ENCODE data around the gene ZNF708. TPM values are rescaled to one million over a fixed set of nuclear protein-coding genes. Genes with fewer than 3 reads are reported as not detected.
"Not testable (repeated sequence)": the region's sequence is repeated elsewhere in the genome, so short reads cannot be mapped to it uniquely, and the experiment has no call there.

ZNF708 gene
- total RNA-seq (10 to 100 TPM; 14.9 to 16.5 TPM), total RNA-seq (32.5 to 38.7 reads per million in 2 donors)

DNA sequence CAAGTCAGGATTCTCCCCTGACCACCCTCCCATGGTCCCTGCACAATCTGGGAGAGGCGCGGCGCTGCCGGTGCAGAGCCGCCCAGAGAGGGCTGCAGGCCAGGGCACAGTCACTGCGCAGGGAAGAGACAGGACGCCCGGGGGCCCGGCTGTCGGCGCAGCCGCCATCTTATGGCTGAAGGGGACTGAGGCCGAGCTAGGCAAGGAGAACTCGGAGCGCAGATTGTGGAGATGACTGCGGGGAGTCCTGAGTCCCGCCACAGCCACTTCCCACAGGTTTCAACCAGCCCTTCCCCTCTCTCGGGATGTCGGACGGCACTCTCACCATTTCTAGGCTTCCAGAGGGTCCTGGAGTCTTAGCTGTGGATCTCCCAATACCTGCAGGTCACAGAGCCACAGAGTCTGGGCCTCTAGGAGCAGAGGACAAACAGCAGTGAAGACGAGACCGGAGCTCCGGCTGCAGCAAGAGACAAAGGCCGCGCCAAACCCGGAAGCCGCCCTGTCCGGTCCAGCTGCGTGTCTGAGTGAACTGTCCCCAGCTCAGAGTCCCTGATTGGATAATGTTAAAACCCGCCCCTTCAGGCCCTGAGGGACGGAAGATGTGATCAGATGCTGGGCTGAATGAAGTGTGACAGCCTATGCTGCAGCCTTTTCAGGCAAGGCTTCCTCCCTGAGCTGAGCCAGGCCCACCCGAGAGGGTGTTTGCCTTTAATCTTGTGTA, at the start of gene ZNF708:
ZNF708 (minus strand) TSS at position 526 of the 721 bp plus-strand sequence; CDS start at position 328, 198 bp downstream.
- Mint-ChIP-seq H3K36me3 (ENCODE audit: low read depth) (peaks cover 11% of the 10 kb centered on the region), H3K4me3 (peak within 1 kb of the TSS; percentile 95), H3K4me1 (peaks cover 19% of the 10 kb centered on the region), H3K27ac (peak within 1 kb of the TSS; percentile 97), H3K27me3 (no peaks in the 10 kb centered on the region)
- no peaks in the 10 kb centered on the region for H3K9me3 ChIP-seq (ENCODE audit: control insufficient read depth, low read length, poor library complexity, severe bottlenecking)
- ATAC-seq (peak; percentile 94), DNase-seq (peak; percentile 40 to 52 (median 50))

DNA sequence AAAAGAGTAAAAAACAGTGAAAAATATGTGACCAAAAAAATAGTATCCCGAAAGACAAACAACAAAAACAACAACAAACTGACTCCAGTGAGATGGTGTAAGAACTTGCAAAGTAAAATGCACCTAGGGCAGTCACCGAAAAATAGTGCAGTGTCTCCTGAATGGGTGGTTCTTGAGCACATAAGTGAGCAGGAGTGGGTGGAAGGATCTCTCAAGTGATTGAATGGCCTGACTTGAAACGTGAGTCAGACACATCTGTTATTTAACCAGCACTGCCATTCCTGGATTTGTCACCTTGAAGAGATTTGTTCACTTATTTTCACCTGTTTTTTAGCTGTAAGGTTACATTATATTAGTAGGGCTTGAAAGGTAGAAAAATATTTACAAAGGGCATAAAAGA, 33.1 kb upstream of the ZNF708 start:
- Mint-ChIP-seq H3K27ac (no peak overlapping the region), H3K36me3 (ENCODE audit: low read depth) (peaks cover 9% of the 10 kb centered on the region), H3K4me3 (no peak overlapping the region)

DNA sequence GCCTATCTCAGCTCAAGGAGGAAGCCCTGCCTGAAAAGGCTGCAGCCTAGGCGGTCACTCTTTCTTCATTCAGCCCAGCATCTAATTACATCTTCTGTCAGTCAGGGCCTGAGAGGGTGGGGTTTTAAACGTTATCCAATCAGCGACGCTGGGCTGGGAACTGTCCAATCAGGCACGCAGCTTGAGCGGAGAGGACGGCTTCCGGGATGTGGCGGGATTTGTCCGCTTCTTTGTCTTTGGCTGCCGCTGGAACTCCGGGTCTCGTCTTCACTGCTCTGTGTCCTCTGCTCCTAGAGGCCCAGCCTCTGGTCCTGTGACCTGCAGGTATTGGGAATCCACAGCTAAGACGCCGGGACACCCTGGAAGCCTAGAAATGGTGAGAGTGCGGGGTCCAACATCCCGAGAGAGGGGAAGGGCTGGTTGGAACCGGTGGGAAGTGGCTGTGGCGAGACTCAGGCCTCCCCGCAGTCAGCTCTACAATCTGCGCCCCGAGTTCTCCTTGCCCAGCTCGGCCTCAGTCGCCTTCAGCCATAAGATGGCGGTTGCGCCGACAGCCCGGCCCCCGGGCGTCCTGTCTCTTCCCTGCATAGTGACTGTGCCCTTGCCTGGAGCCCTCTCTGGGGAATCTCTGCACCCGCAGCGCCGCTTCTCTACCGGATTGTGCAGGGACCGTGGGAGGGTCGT, 29.7 kb upstream of the ZNF708 start, which contains the start of gene ZNF738:
ZNF738 (plus strand) TSS at position 233 of the 684 bp plus-strand sequence; CDS start at position 374, 141 bp downstream.
- ATAC-seq: peak; percentile 97
- Mint-ChIP-seq H3K27ac (peak within 1 kb of the TSS; percentile 97), H3K36me3 (ENCODE audit: low read depth) (peaks cover 4% of the 10 kb centered on the region), H3K27me3 (no peaks in the 10 kb centered on the region), H3K4me1 (peaks cover 9% of the 10 kb centered on the region), H3K4me3 (peak within 1 kb of the TSS; percentile 98)
- H3K9me3 ChIP-seq (ENCODE audit: control insufficient read depth, low read length, poor library complexity, severe bottlenecking): no peaks in the 10 kb centered on the region
- peak; percentile 64 to 73 (median 69) for DNase-seq

More for the DNA sequence above, 33.1 kb upstream of the ZNF708 start:
- DNase-seq (no peak), ATAC-seq (no peak)
- H3K9me3 ChIP-seq (ENCODE audit: control insufficient read depth, low read length, poor library complexity, severe bottlenecking): no peaks in the 10 kb centered on the region
- peaks cover 8% of the 10 kb centered on the region for H3K4me1 Mint-ChIP-seq
- no peaks in the 10 kb centered on the region for H3K27me3 Mint-ChIP-seq

DNA sequence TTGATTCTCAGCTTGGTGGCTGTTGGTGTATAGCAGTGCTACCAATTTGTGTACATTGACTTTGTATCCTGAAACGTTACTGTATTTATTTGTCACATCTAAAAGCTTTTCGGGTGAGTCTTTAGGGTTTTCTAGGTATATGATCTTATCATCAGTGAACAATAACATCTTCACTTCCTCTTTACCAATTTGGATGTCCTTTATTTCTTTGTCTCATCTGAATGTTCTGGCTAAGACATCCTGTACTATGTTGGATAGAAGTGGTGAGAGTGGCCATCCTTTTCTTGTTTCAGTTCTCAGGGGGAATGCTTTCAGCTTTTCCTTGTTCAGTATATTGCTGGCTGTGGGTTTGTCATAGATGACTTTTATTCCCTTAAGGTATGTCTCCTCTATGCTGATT, 23.6 kb upstream of the ZNF708 start:
- Mint-ChIP-seq H3K27ac (no peak overlapping the region), H3K27me3 (no peaks in the 10 kb centered on the region), H3K4me1 (peaks cover 6% of the 10 kb centered on the region), H3K4me3 (no peak overlapping the region), H3K36me3 (ENCODE audit: low read depth) (no peaks in the 10 kb centered on the region)
- ATAC-seq (no peak), DNase-seq (no peak)
- peaks cover 4% of the 10 kb centered on the region for H3K9me3 ChIP-seq (ENCODE audit: control insufficient read depth, low read length, poor library complexity, severe bottlenecking)

DNA sequence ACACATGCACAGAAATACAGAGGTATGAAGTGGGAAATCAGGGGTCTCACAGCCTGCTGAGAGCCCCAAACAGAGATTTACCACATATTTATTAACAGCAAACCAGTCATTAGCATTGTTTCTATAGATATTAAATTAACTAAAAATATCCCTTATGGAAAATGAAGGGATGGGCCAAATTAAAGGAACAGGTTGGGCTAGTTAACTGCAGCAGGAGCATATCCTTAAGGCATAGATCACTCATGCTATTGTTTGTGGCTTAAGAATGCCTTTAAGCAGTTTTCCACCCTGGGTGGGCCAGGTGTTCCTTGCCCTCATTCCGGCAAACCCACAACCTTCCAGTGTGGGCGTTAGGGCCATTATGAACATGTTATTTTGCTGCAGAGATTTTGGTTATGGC, 15.6 kb upstream of the ZNF708 start:
- H3K9me3 ChIP-seq (ENCODE audit: control insufficient read depth, low read length, poor library complexity, severe bottlenecking); H3K36me3 Mint-ChIP-seq (ENCODE audit: low read depth); H3K4me1 Mint-ChIP-seq; H3K27me3 Mint-ChIP-seq; H3K4me3 Mint-ChIP-seq; H3K27ac Mint-ChIP-seq; ATAC-seq; DNase-seq: not testable (repeated sequence)

DNA sequence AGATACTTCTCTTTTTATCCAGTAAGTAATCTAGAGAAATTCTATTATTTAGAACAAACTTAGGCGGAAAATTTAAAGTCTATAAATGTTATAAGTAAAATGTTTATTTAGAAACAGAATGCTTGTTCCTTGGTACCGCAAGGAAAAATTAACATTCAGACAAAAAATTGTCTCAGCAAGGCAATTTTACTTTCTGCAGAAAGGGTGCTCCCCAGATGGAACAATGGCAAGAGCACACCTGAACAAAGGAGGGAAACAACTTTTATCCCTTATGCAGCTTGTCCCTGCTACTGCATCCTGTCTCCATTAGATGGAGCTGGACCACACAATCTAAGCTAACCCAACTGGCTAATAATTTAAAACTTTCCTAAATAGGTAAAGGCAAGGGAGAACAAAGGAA, 6.5 kb upstream of the ZNF708 start:
- no peaks in the 10 kb centered on the region for H3K36me3 Mint-ChIP-seq (ENCODE audit: low read depth)
- no peak overlapping the region for H3K4me3 Mint-ChIP-seq
- peaks cover 5% of the 10 kb centered on the region for H3K9me3 ChIP-seq (ENCODE audit: control insufficient read depth, low read length, poor library complexity, severe bottlenecking)
- no peak overlapping the region for H3K27ac Mint-ChIP-seq
- no peak for ATAC-seq
- no peak for DNase-seq
- no peaks in the 10 kb centered on the region for H3K4me1 Mint-ChIP-seq
- no peaks in the 10 kb centered on the region for H3K27me3 Mint-ChIP-seq

DNA sequence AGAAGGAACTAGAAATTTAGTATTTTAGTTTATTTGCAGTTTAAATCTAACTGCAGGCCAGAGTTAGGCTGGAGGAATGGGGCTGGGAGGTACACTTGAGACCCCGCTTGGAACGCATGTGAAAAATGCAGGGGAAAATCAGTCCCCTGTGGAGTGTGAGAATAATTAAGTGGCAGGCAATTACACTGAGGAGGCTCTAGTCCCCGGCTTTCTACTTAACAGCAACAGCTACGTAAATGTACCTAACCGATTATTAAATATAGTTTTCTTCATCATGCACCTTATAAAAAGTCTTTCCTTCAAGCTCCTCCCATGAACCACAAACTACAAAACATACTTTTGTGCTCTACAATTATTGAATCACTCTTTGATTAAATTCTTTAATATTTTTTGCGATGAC, 804 bp downstream of the ZNF708 start:
- DNase-seq: no peak
- H3K9me3 ChIP-seq (ENCODE audit: control insufficient read depth, low read length, poor library complexity, severe bottlenecking): no peaks in the 10 kb centered on the region
- Mint-ChIP-seq H3K36me3 (ENCODE audit: low read depth) (peaks cover 11% of the 10 kb centered on the region), H3K27ac (peak overlapping the region; percentile 97), H3K27me3 (no peaks in the 10 kb centered on the region), H3K4me1 (peaks cover 21% of the 10 kb centered on the region), H3K4me3 (peak overlapping the region; percentile 95)
- peak; percentile 39 for ATAC-seq

DNA sequence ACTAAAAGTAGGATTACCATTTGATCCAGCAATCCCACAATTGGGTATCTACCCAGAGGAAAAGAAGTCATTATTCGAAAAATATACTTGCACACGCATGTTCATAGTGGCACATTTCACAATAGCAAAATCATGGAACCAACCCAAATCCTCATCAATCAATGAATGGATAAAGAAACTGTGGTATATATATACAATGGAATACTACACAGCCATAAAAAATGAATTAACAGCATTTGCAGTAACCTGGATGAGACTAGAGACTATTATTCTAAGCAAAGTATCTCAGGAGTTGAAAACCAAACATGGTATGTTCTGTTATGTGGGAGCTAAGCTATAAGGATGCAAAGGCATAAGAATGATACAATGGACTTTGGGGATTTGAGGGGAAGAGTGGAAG, 3.0 kb downstream of the ZNF708 start:
- H3K9me3 ChIP-seq (ENCODE audit: control insufficient read depth, low read length, poor library complexity, severe bottlenecking): no peaks in the 10 kb centered on the region
- H3K27ac Mint-ChIP-seq: no peak overlapping the region
- no peaks in the 10 kb centered on the region for H3K27me3 Mint-ChIP-seq
- no peak for DNase-seq
- H3K4me1 Mint-ChIP-seq: peaks cover 36% of the 10 kb centered on the region
- ATAC-seq: no peak
- peaks cover 11% of the 10 kb centered on the region for H3K36me3 Mint-ChIP-seq (ENCODE audit: low read depth)
- no peak overlapping the region for H3K4me3 Mint-ChIP-seq

DNA sequence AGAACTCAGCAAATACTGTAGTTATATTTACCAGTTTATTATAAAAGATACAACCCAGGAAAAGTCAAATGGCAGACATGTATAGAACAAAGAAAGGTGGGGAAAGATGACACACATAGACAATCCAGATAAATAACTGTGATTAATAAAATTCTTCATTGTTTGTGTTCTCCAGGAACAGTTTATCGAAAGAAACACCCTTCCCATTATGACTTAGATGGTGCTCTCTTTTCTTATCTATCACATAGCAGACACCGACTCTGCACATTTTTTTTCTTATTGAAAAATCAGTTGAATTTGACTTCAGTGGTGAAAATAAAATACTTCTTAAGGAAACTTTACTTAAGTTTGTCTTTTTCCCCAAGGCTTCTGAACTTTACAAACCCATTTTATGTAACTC, 6.2 kb downstream of the ZNF708 start:
- H3K9me3 ChIP-seq (ENCODE audit: control insufficient read depth, low read length, poor library complexity, severe bottlenecking): no peaks in the 10 kb centered on the region
- peaks cover 44% of the 10 kb centered on the region for H3K4me1 Mint-ChIP-seq
- DNase-seq (no peak), ATAC-seq (no peak)
- H3K27me3 Mint-ChIP-seq: no peaks in the 10 kb centered on the region
- no peak overlapping the region for H3K4me3 Mint-ChIP-seq
- peaks cover 11% of the 10 kb centered on the region for H3K36me3 Mint-ChIP-seq (ENCODE audit: low read depth)
- no peak overlapping the region for H3K27ac Mint-ChIP-seq

DNA sequence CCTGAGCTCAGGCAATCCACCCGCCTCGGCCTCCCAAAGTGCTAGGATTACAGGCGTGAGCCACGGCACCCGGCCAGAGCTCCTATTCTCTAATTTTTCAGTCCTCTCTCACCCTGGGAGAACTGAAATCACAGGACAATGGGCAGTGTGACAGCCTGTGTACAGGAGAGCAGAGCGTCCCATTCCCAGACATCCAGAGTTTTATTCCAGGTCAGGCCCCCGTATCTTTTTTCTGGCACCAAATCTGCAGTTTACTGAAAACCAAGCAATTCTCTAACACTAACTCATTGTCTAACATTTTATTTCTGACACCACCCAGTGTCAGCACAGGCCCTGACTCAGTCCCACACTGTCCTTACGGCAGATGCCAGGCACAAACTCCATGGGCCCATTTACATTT, 6.7 kb downstream of the ZNF708 start:
- Mint-ChIP-seq H3K36me3 (ENCODE audit: low read depth) (peaks cover 11% of the 10 kb centered on the region), H3K27me3 (no peaks in the 10 kb centered on the region), H3K4me3 (no peak overlapping the region), H3K27ac (peak overlapping the region; percentile 37), H3K4me1 (peaks cover 41% of the 10 kb centered on the region)
- no peaks in the 10 kb centered on the region for H3K9me3 ChIP-seq (ENCODE audit: control insufficient read depth, low read length, poor library complexity, severe bottlenecking)
- no peak for ATAC-seq
- no peak for DNase-seq

DNA sequence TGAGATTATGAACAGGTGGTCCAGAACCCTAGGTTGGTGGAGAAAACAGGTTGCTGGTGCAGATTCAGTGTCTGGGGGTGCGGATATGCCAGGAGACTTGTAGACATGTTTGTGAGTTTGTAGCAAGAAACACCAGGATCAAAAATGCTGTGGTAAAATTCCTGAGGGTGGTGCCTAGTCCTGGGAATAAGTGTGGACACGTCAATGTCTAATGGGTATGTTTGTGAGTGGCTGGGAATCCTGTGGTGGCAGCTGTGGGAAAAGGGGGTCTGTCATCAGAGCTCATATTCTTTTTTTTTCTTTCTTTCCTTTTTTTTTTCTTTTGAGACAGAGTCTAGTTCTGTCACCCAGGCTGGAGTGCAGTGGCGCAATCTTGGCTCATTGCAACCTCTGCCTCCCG, 7.2 kb downstream of the ZNF708 start:
- Mint-ChIP-seq H3K4me3 (peak overlapping the region; percentile 47), H3K36me3 (ENCODE audit: low read depth) (peaks cover 11% of the 10 kb centered on the region), H3K27me3 (no peaks in the 10 kb centered on the region), H3K4me1 (peaks cover 46% of the 10 kb centered on the region), H3K27ac (peak overlapping the region; percentile 37)
- ATAC-seq (no peak), DNase-seq (no peak)
- H3K9me3 ChIP-seq (ENCODE audit: control insufficient read depth, low read length, poor library complexity, severe bottlenecking): no peaks in the 10 kb centered on the region

DNA sequence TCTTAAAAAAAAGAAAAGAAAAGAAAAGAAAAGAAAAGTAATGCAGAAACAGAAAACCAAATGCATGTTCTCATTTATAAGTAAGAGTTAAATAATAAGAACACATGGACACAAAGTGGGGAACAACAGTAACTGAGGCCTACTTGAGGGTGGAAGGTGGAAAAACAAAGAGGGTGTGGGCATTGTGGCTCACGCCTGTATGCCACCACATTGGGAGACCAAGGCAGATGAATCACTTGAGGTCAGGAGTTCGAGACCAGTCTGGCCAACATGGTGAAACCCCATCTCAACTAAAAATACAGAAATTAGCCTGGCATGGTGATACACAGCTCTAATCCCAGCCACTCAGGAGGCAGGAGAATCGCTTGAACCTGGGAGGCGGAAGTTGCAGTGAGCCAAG, 8.1 kb downstream of the ZNF708 start:
- no peak for ATAC-seq
- H3K4me1 Mint-ChIP-seq: peaks cover 41% of the 10 kb centered on the region
- H3K36me3 Mint-ChIP-seq (ENCODE audit: low read depth): peaks cover 6% of the 10 kb centered on the region
- no peaks in the 10 kb centered on the region for H3K9me3 ChIP-seq (ENCODE audit: control insufficient read depth, low read length, poor library complexity, severe bottlenecking)
- H3K27ac Mint-ChIP-seq: peak overlapping the region; percentile 67
- DNase-seq: no peak
- no peak overlapping the region for H3K4me3 Mint-ChIP-seq
- no peaks in the 10 kb centered on the region for H3K27me3 Mint-ChIP-seq

DNA sequence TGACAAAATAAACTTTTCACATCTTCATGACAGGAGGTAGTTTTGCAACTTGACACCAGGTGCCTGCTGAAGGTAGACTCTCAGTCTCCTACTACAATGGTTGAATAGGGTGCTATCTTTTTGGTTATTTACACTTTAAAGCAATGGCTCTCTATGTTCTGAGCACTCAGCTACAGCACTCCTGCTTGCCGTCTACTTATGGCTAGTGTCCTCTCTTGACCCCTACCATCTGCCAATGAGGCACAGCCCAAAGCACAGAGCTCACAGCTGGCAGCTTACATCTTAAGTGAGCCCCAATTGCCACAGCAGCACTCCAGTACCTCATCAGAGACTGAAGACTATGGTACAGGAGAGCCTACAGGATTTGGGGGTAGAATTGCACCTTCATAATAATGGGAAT, 11.4 kb downstream of the ZNF708 start:
- Mint-ChIP-seq H3K4me1 (peaks cover 43% of the 10 kb centered on the region), H3K4me3 (no peak overlapping the region), H3K27me3 (no peaks in the 10 kb centered on the region), H3K36me3 (ENCODE audit: low read depth) (no peaks in the 10 kb centered on the region), H3K27ac (no peak overlapping the region)
- no peak for ATAC-seq
- no peak for DNase-seq
- no peaks in the 10 kb centered on the region for H3K9me3 ChIP-seq (ENCODE audit: control insufficient read depth, low read length, poor library complexity, severe bottlenecking)

All from T-helper 17 cell (primary cell).